Ascending aorta (tissue), 2 donors: Measurements from ENCODE around the gene ECSCR. TPM values are rescaled to one million over a fixed set of nuclear protein-coding genes. Genes with fewer than 3 reads are reported as not detected.
"Not testable (repeated sequence)": the region's sequence is repeated elsewhere in the genome, so short reads cannot be mapped to it uniquely, and the experiment has no call there.

Source experiments
- DNase-seq, 2 donors: peaks; one replicate each; pipeline ENCODE4 v3.0.0-alpha.2; 2019; ENCODE audit warnings: low spot score in 2 of 2
- H3K27ac ChIP-seq, 2 donors: fragments of 200-600 bp; sonication (generic); one replicate each; pipeline ENCODE4 v1.5.1; 2016 to 2017; ENCODE audit warnings: mild to moderate bottlenecking in 1 of 2
- H3K27me3 ChIP-seq: fragments of 200-600 bp; sonication (generic); one replicate; pipeline ENCODE4 v1.5.1; 2017
- H3K36me3 ChIP-seq, 2 donors: fragments of 200-600 bp; sonication (generic); one replicate each; pipeline ENCODE4 v1.5.1; 2016
- H3K4me1 ChIP-seq, 2 donors: fragments of 200-600 bp; sonication (generic); one replicate each; pipeline ENCODE4 v1.5.1; 2016 to 2017; ENCODE audit warnings: mild to moderate bottlenecking in 1 of 2
- H3K4me3 ChIP-seq, 2 donors: fragments of 200-600 bp; sonication (generic); one replicate each; pipeline ENCODE4 v1.5.1; 2016 to 2017; ENCODE audit warnings: mild to moderate bottlenecking in 1 of 2
- H3K9me3 ChIP-seq, 2 donors: fragments of 200-600 bp; sonication (generic); one replicate each; pipeline ENCODE4 v1.5.1; 2016
- CTCF ChIP-seq, 3 experiments: fragments of 200-600 bp in 2 of 3; fragments of 450-650 bp in 1 of 3; sonication (generic) in 2 of 3; IDR thresholded peaks; one replicate each; pipeline ENCODE4 v1.5.1; 2016 to 2019; ENCODE audit warnings: antibody characterized with exemption in 3 of 3, mild to moderate bottlenecking in 1 of 3, moderate library complexity in 1 of 3
- intact Hi-C: fragments of 100-400 bp; cut with DNase I; formaldehyde crosslinking; loops from one replicate; pipeline ENCODE4 v1.15.1; 2023
- total RNA-seq: library from RNA; depleted of rRNA; stranded (reverse); fragments of >200 nt; gene quantifications from one replicate; pipeline ENCODE4 v1.1.0, GENCODE V29; 2016

Gene ECSCR
- total RNA-seq, 1 donor from 2014 or later = 51.6 TPM

DNA sequence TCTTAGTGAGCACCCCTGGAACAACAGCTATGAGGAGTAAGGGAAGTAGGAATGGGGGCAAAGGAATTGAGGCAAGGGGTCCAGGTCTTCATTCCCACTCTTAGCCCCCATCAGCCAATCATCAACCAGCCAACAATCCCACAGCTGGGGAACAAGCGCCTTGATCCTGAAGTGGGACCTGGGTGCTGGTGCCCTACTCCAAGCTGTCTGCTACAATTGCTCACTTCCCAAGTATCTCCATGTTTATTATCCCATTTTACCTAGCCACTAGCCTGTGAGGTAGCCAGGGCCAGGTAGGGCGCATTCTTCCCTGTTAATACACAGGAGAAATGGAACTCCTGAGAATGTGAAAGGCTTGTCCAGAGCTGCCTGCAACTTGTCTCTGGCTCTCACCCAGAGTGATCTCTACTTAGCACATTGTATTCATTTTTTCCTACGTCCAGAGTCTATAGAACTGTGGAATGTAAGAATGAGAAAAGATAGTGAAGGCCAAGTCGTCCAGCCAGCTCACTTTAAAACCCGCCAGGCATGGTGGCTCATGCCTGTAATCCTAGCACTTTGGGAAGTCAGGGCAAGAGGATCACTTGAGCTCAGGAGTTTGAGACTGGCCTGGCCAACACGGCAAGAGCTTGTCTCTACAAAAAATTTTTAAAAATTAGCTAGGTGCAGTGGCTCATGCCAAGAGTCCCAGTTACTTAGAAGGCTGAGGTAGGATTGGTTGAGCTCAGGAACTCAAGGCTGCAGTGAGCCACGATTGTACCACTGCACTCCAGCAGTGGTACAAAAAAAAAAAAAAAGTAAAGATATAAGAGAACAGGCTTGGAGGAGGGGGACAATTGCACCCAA, 17.0 kb downstream of the ECSCR start:
- no peaks in the 10 kb centered on the region for H3K4me1 ChIP-seq
- no peaks in the 10 kb centered on the region for H3K27me3 ChIP-seq
- no peak for DNase-seq
- intact Hi-C loops = no loop called here
- H3K27ac ChIP-seq = no peak overlapping the region
- H3K9me3 ChIP-seq = no peaks in the 10 kb centered on the region
- no peaks in the 10 kb centered on the region for H3K36me3 ChIP-seq
- H3K4me3 ChIP-seq = no peak overlapping the region
- no peak for TF ChIP-seq CTCF (IDR thresholded peaks at IDR 0.05)

DNA sequence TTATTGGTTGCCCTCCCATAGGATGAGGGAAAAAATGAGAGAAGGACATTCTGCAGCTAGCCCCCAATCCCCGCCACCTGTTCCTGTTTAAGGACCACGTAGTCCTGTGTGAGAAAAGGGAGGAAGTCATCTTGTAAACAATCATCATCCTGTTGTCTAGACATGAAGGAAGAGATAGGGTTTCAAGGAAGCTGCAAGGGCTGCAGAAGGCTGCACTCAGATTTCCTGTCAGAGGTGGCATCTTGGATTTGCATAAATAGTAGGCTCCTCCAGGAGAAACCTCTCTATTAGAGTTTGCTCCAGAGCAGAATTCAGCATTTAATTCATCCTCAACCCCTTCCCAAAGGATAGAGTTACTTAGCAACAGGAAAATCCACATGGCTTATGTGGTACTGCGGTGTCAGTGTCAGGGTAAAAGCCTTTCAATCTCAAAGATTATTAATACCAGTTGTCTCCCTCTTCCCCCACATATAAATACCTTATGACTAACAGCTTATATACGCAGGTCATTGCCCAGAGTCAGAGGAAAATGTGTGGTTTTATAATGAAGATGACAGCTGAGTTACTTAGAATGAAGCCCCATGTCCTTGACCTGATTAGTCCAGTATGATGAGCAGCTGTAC, 18.6 kb downstream of the ECSCR start:
- TF ChIP-seq CTCF (IDR thresholded peaks at IDR 0.05) = no peak
- no peak for DNase-seq
- intact Hi-C loops = no loop called here

GRCh38 chr5:139440416-139440815, 22.1 kb downstream of the ECSCR start:
- H3K4me3 ChIP-seq, H3K9me3 ChIP-seq, H3K27me3 ChIP-seq, DNase-seq, H3K27ac ChIP-seq, H3K4me1 ChIP-seq, intact Hi-C loops, H3K36me3 ChIP-seq: not testable (repeated sequence)

More for the DNA sequence above, 18.6 kb downstream of the ECSCR start:
- no peaks in the 10 kb centered on the region for H3K9me3 ChIP-seq
- H3K27ac ChIP-seq = no peak overlapping the region
- H3K4me1 ChIP-seq = peaks cover 0 to 5% of the 10 kb centered on the region in 2 donors
- H3K36me3 ChIP-seq = no peaks in the 10 kb centered on the region
- no peak overlapping the region for H3K4me3 ChIP-seq
- no peaks in the 10 kb centered on the region for H3K27me3 ChIP-seq

- Histone ChIP-seq H3K4me3 (peak within 1 kb of the TSS; percentile 69 to 74), H3K27me3 (no peaks in the 10 kb centered on the region), H3K36me3 (peaks cover 0 to 6% of the 10 kb centered on the region in 2 donors), H3K4me1 (peaks cover 5 to 9% of the 10 kb centered on the region in 2 donors), H3K27ac (peak within 1 kb of the TSS; percentile 90 to 94), H3K9me3 (no peaks in the 10 kb centered on the region)
- intact Hi-C loops = loop anchor here (1.0 to 5.0 kb wide), 4 partner anchors 34 to 123 kb away; partner anchors contain the start of genes SPATA24, STING1 and UBE2D2
- DNase-seq = peak; percentile 83 to 98
- no peak for TF ChIP-seq CTCF (IDR thresholded peaks at IDR 0.05)
These were observed 23.3 kb downstream of the ECSCR start, which contains the start of gene DNAJC18 for GRCh38 chr5:139439013-139439903. TSS of gene DNAJC18 (minus strand) at chr5:139439525. CDS start at chr5:139439445, 80 bp downstream.

DNA sequence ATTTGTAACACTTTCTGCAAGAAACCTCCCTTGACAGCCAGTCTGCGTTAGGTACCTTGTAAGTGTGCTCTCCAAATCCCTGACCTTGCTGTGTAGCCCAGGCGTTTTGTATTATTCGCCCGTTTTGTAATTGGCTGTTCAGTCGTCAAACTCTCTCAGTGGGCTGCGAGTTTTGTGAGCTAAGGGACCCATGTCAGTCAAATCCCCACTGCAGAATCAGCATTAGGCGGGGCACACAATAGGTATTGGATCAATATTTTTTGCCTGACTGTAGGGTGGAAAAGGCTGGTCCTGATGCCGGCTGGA, 23.9 kb downstream of the ECSCR start:
- H3K27me3 ChIP-seq = no peaks in the 10 kb centered on the region
- H3K4me1 ChIP-seq = peaks cover 5 to 9% of the 10 kb centered on the region in 2 donors
- intact Hi-C loops = loop anchor here (1.0 to 5.0 kb wide), 4 partner anchors 34 to 124 kb away; partner anchors contain the start of genes SPATA24, STING1 and UBE2D2
- H3K27ac ChIP-seq = peak overlapping the region; percentile 90 to 94
- peak overlapping the region; percentile 69 to 74 for H3K4me3 ChIP-seq
- no peak for DNase-seq
- no peaks in the 10 kb centered on the region for H3K9me3 ChIP-seq
- H3K36me3 ChIP-seq = peaks cover 0 to 10% of the 10 kb centered on the region in 2 donors
- TF ChIP-seq CTCF (IDR thresholded peaks at IDR 0.05) = no peak
